Skeletal muscle tissue (tissue), 4 donors: ENCODE measurements around the gene RASA3. TPM values are rescaled to one million over a fixed set of nuclear protein-coding genes. Genes with fewer than 3 reads are reported as not detected.
"Not testable (repeated sequence)": the region's sequence is repeated elsewhere in the genome, so short reads cannot be mapped to it uniquely, and the experiment has no call there.

Source experiments
- H3K27ac ChIP-seq: one replicate; pipeline ENCODE4 v1.7.0; 2013; ENCODE audit warnings: mild to moderate bottlenecking, low read depth, low read length, inconsistent platforms
- H3K27me3 ChIP-seq, 3 donors: one replicate each; pipeline ENCODE4 v1.7.0; 2013; ENCODE audit warnings: low read length in 3 of 3; ENCODE audit not compliant: control insufficient read depth in 3 of 3, insufficient read depth in 3 of 3
- H3K36me3 ChIP-seq, 3 donors: one replicate each; pipeline ENCODE4 v1.7.0; 2013; ENCODE audit warnings: low read length in 3 of 3; ENCODE audit not compliant: control insufficient read depth in 3 of 3, insufficient read depth in 3 of 3
- H3K4me1 ChIP-seq, 3 donors: one replicate each; pipeline ENCODE4 v1.7.0; 2013; ENCODE audit warnings: low read length in 3 of 3, mild to moderate bottlenecking in 3 of 3; ENCODE audit not compliant: control insufficient read depth in 3 of 3, insufficient read depth in 3 of 3
- H3K4me3 ChIP-seq, 3 donors: one replicate each; pipeline ENCODE4 v1.7.0; 2013; ENCODE audit warnings: low read length in 3 of 3
- H3K9ac ChIP-seq, 3 donors: one replicate each; pipeline ENCODE4 v1.7.0; 2013; ENCODE audit warnings: low read length in 3 of 3, mild to moderate bottlenecking in 3 of 3, moderate library complexity in 2 of 3, low read depth in 1 of 3
- H3K9me3 ChIP-seq, 3 donors: one replicate each; pipeline ENCODE4 v1.7.0; 2013; ENCODE audit warnings: low read length in 3 of 3; ENCODE audit not compliant: control insufficient read depth in 3 of 3
- total RNA-seq: library from RNA; depleted of rRNA; stranded (reverse); fragments of >200 nt; gene quantifications from one replicate; pipeline ENCODE4 v1.2.3, GENCODE V29; 2014
- donor health status: Osteomylitis.

The RASA3 gene
- total RNA-seq, 1 donor from 2014 or later, result 14.1 TPM

- no peaks in the 10 kb centered on the region for H3K36me3 ChIP-seq
- peaks cover 4 to 8% (median 7%) of the 10 kb centered on the region in 3 donors for H3K4me1 ChIP-seq
- peaks cover 0 to 4% (median 0%) of the 10 kb centered on the region in 3 donors for H3K27me3 ChIP-seq
- H3K27ac ChIP-seq, result no peak overlapping the region
- no peak overlapping the region for H3K4me3 ChIP-seq
- no peaks in the 10 kb centered on the region for H3K9me3 ChIP-seq
- no peak overlapping the region for H3K9ac ChIP-seq
Observed at GRCh38 chr13:114149774-114150740, 17.6 kb upstream of the RASA3 start.

DNA sequence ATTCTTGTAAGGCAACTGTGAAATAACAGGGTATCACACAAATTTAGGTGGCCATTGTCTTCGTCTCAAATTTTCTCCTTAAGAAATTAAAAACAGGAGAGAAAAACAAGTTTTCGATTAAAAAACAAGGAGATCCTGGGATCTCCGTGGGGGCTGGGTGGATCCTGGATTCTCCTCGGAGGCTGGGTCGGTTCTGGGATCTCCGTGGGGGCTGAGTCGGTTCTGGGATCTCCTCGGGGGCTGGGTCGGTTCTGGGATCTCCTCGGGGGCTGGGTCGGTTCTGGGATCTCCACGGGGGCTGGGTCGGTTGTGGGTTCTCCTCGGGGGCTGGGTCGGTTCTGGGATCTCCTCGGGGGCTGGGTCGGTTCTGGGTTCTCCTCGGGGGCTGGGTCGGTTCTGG lies 16.5 kb upstream of the RASA3 start:
- H3K9me3 ChIP-seq, H3K27me3 ChIP-seq, H3K4me3 ChIP-seq, H3K4me1 ChIP-seq, H3K27ac ChIP-seq, H3K36me3 ChIP-seq, H3K9ac ChIP-seq: not testable (repeated sequence)

DNA sequence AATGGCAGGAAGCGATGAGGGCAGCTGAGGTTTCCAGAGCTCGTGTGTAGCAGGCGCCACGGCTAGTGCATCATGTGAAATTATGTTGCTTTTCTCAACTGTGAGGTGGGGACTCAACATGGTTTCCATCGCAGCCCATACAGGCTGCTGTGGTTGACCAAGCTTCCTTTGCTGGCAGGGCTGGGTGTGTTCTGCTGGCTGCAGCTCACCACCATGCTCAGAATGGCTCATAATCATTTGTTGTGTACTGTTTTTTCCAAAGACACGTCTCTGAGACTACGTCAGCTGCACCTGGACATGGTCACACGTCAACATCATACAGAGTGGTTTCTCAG lies 16.1 kb upstream of the RASA3 start:
- Histone ChIP-seq H3K4me1 (peaks cover 4 to 11% (median 9%) of the 10 kb centered on the region in 3 donors), H3K4me3 (no peak overlapping the region), H3K36me3 (no peaks in the 10 kb centered on the region), H3K9me3 (no peaks in the 10 kb centered on the region), H3K27me3 (peaks cover 0 to 4% (median 0%) of the 10 kb centered on the region in 3 donors), H3K27ac (no peak overlapping the region), H3K9ac (no peak overlapping the region)

- Histone ChIP-seq H3K4me3 (no peak overlapping the region), H3K9me3 (no peaks in the 10 kb centered on the region), H3K27me3 (peaks cover 0 to 4% (median 0%) of the 10 kb centered on the region in 3 donors), H3K9ac (no peak overlapping the region), H3K36me3 (no peaks in the 10 kb centered on the region), H3K4me1 (peaks cover 9 to 14% (median 14%) of the 10 kb centered on the region in 3 donors), H3K27ac (no peak overlapping the region)
Observed at GRCh38 chr13:114147803-114148520, 15.5 kb upstream of the RASA3 start.

DNA sequence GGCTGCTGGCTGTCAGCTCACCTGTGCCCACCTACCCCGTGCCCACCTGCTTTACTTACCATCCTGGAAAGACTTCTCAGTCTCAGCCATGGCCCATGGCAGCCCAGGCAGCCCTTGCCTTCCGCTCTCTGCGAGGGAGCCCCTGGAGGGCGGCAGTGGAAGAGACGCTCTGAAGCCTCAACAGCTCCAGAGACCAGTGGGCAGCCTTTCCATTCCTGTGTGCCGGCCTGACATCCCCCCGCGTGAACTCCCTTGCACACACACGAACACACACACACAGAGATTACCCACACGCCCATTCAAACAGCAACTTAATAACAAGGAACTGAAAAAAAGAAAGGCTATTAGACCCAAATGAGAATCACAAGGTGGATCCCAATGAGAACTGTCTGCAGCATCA lies 14.2 kb upstream of the RASA3 start:
- H3K36me3 ChIP-seq, result no peaks in the 10 kb centered on the region
- peaks cover 0 to 4% (median 0%) of the 10 kb centered on the region in 3 donors for H3K27me3 ChIP-seq
- H3K9ac ChIP-seq, result no peak overlapping the region
- H3K4me1 ChIP-seq, result peaks cover 15 to 24% (median 21%) of the 10 kb centered on the region in 3 donors
- H3K9me3 ChIP-seq, result no peaks in the 10 kb centered on the region
- H3K27ac ChIP-seq, result no peak overlapping the region
- H3K4me3 ChIP-seq, result no peak overlapping the region

DNA sequence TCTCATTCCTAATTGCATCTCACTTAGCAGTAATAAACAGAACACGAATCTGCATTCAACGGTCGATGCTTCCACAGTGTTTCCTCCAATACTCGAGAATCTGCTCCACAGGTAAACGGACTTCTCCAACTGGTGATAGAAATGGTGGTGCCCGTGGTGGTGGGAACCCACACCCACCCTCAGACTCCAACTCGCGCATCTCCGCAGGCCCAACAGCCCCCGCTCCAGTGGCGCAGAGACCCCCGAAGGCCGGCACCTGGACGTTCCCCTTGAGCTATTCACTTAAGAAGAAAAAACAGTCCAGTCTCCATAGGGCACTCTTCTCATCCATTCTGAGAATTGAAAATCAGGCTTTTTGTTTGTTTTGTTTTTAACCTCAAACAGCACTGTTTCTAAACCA lies 13.8 kb upstream of the RASA3 start:
- Histone ChIP-seq H3K36me3 (no peaks in the 10 kb centered on the region), H3K4me1 (peaks cover 11 to 24% (median 17%) of the 10 kb centered on the region in 3 donors), H3K27ac (no peak overlapping the region), H3K4me3 (no peak overlapping the region), H3K9me3 (no peaks in the 10 kb centered on the region), H3K27me3 (peaks cover 0 to 4% (median 0%) of the 10 kb centered on the region in 3 donors), H3K9ac (no peak overlapping the region)

DNA sequence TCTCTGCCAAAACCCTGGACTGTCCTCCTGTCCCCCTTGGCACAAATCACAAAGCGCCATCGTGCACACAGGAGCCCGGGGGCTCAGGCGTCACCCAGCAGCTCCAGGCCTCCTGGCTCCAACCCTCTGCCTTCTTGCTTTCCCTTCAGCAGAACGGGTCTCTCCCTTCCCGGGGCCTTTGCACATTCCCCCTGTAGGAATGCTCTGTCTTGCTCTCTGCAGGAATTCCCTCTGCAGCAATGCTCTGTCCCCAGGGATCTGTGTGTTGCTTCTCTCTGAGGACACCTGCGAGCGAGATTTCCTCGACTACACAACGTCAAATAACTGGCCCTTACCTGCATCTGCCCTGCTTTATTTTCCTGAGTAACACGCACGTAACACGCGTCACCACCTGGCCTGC lies 13.3 kb upstream of the RASA3 start:
- H3K9me3 ChIP-seq, result no peaks in the 10 kb centered on the region
- no peak overlapping the region for H3K27ac ChIP-seq
- H3K36me3 ChIP-seq, result no peaks in the 10 kb centered on the region
- peaks cover 11 to 22% (median 15%) of the 10 kb centered on the region in 3 donors for H3K4me1 ChIP-seq
- no peak overlapping the region for H3K4me3 ChIP-seq
- H3K27me3 ChIP-seq, result peaks cover 0 to 4% (median 0%) of the 10 kb centered on the region in 3 donors
- H3K9ac ChIP-seq, result no peak overlapping the region

DNA sequence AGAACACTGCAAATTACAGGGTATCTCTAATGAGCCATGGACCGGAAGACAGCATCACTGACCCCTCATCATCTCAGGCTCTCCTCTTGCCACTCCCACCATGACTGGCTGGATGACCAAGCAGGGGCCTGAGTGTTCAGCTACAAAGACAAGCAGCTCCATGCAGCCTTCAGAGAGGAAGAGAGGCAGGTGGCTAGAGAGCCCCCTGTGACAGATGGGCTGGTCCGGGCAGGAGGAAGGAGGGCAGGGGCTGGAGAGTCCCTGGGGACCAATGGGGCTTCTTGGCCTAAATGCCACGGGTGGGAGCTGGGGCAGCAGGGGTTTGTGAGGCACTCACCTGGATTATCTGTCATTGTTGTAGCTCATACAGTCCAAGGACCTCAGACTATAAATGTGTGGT lies 12.8 kb upstream of the RASA3 start:
- no peak overlapping the region for H3K4me3 ChIP-seq
- peaks cover 11 to 22% (median 15%) of the 10 kb centered on the region in 3 donors for H3K4me1 ChIP-seq
- no peak overlapping the region for H3K27ac ChIP-seq
- no peaks in the 10 kb centered on the region for H3K36me3 ChIP-seq
- H3K27me3 ChIP-seq, result peaks cover 0 to 4% (median 0%) of the 10 kb centered on the region in 3 donors
- no peaks in the 10 kb centered on the region for H3K9me3 ChIP-seq
- H3K9ac ChIP-seq, result no peak overlapping the region

DNA sequence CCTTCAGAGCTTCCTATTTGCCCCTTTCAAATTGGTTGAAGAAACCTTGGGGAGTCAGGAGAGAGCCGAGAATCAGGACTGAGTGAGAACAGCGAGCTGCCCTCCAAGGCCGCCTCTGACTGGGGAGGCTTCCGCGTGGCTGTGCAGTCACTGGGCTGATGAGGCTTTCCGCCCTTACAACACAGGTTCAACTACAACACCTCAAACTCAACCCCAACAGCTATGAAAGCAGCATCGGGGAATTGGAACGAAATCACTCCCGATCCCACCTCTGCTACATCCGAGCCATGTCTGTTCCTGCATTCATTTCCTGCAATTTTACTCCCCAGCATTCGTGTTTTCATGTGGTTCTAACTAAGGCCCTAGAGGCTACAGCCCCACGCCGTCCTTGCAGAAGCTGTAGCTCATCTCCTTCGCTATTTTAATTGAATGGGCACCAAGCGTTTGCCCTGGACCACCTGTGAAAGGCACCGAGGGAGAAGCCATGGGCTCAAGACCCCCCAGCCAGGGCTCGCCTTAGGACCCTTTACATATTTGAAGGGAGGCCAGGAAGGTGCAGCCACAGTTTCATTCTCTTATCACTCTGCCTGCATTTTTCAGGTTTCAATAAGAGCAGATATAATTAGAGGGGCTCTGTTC lies 12.3 kb upstream of the RASA3 start:
- Histone ChIP-seq H3K36me3 (no peaks in the 10 kb centered on the region), H3K4me3 (no peak overlapping the region), H3K27ac (no peak overlapping the region), H3K27me3 (no peaks in the 10 kb centered on the region), H3K9me3 (no peaks in the 10 kb centered on the region), H3K9ac (no peak overlapping the region), H3K4me1 (peaks cover 11 to 22% (median 15%) of the 10 kb centered on the region in 3 donors)
